A549 treated with AZD9567 at 1 μM for 4 hours (cell line): ENCODE results near the gene SPATS2. TPM values are rescaled to one million over a fixed set of nuclear protein-coding genes. Genes with fewer than 3 reads are reported as not detected.

Experiments used
- total RNA-seq: library from RNA; stranded (reverse); fragments of 200-300 nt; extraction: Qiagen RNA extraction; gene quantifications from 5 replicates; pipeline ENCODE4 v1.2.3, GENCODE V29; 2022; ENCODE audit not compliant: insufficient read depth

The SPATS2 gene
- 22.4 to 46.4 TPM (median 29.8 TPM) in 5 replicates for total RNA-seq

GRCh38 chr12:49367381-49368239, at the start of gene SPATS2:
SPATS2 (plus strand) TSS chr12:49367462; CDS start chr12:49461013, 93,551 bp downstream.

DNA sequence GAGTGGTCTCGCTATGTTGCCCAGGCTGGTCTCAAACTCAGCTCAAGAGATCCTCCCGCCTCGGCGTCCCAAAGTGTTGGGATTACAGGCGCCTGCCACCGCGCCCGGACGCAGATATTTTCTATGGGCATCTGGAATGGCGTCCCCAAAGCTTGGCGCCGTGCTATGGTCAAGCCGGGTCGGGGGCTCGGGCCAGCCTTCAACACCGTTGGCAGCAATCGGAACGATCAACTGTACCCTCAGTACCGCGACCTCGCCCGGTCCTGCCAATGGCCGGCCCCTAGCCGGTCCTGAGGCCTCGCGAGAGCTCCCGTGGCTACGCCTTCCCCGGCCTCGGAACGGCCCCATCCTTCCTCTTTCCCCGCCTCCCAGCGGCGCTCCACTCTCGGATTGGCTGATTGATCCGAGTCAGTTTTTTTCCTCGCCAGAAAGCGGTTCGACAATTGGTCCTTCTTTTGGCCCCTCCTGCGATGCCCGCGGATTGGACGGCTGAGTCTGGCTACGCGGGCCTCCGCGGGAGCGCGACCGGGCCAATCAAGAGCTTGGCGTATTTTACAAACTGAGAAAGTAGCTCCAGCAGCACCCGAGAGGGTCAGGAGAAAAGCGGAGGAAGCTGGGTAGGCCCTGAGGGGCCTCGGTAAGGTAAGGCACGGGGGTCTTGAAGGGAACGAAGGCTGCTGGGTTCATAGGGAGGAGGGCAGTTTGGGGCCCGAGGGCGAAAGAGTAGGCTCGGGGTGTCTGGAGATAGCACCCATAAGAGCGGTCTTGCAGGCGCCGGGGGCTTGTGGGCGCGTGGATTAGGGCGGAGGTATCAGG, 44.3 kb upstream of the SPATS2 start, which contains the start of gene TROAP:
Gene TROAP, plus strand, starts transcription at position 548 of the 816 bp plus-strand sequence. CDS start 354 bp downstream, outside the sequence.

GRCh38 chr12:49336645-49337584, 30.3 kb upstream of the SPATS2 start, which contains the start of gene C1QL4:
C1QL4 (minus strand) TSS chr12:49337188; CDS start chr12:49336477, 711 bp downstream.

DNA sequence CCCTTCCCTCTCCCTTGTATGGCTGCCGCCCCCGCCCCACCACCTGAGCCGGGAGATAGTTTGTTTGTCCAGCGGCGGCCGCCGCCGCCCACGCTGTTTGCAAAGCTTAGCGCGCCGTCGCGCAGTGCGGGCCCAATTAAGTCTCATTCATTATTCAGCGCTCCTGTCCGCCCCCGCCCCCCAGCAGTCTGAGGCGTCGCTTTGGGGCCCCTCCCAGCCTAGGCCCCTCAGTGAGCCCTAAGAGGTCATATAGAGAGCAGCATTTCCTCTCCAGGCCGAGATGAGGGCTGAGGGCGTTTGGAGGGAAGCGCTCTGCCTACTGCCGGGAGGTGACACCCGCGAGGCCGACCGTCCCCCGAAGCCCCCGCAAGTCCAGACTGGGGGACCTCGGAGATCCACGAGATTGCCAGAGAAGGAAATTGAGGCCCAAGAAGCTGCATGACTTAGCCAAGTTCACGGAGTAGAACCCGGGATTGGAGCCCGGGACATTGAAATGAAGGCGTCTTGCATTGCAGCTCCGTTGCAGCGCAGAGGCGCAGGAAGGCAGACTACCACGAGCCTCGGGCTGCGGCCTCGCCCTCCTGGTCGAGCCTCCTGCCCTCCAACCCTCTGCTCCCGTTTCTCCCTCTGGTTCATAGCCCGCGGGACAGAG, 20.5 kb upstream of the SPATS2 start, which contains the start of gene DNAJC22:
Gene DNAJC22, plus strand, starts transcription at position 230 of the 652 bp plus-strand sequence. CDS start 1,985 bp downstream, outside the sequence.

DNA sequence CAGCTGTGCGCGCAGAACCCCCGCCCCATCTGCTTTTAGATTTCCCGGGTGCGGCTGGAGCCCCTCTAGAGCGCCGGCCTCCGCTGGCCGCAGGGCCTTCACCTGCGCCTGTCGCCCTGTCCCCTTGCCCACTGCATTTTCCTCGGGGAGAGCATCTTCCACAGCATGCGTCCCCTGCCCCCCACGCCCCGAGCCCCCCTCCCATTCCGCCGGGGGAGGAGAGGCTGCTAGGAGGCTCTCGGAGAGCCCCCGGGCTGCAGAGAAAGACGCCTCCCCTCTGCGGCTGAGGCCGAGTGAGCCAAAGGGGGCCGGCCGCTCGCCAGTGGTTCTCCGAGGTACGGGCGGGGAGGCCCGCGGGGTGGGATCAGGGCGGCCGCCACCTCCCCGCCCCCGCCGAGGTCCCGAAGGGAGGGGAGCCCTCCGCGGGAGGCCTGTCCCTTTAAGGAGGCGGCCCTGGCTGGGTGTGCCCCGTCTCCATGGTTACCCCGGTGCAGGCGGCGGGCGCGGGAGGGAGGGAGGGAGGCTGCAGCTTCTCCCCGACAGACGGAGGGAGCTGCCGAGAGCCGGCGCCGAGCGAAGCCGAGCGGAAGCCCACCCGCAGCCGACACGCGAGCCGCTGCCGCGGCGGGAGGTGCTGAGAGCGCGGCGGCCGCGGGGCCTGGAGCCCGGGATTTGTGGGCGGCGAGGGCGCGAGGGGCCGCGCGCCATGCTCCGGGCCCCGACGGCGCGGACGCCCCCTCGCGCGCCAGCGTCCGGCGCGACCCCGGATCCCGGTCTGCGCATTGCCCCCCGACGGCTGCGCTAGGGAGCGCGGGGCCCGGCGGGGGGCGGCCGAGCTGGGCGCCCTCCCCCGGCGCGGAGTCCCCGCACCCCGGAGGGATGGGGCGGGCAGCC, 171.5 kb downstream of the SPATS2 start, which contains the start of gene KCNH3:
Gene KCNH3, plus strand, starts transcription at position 521 of the 894 bp plus-strand sequence. CDS start 387 bp downstream, outside the sequence.

GRCh38 chr12:49567611-49568441, 200.6 kb downstream of the SPATS2 start, which contains the start of gene MCRS1:
MCRS1 (minus strand) TSS chr12:49568142; CDS start chr12:49566731, 1,411 bp downstream.

Other genes with a start within 250 kb of the SPATS2 start
- gene TUBA1B, start 236.1 kb upstream of the SPATS2 start, total RNA-seq = 2,309 to 2,621 TPM (median 2,411 TPM) in 5 replicates
- 188 to 279 TPM (median 226 TPM) in 5 replicates for gene TUBA1A, start 178.4 kb upstream of the SPATS2 start, total RNA-seq
- gene TUBA1C, start 102.4 kb upstream of the SPATS2 start, total RNA-seq = 1,668 to 2,355 TPM (median 1,781 TPM) in 5 replicates
- 1.3 to 2.2 TPM (median 1.5 TPM) in 4 of 5 replicates, not detected in the other for gene PRPH, start 72.3 kb upstream of the SPATS2 start, total RNA-seq
- gene TROAP, start 44.2 kb upstream of the SPATS2 start, total RNA-seq = 82.9 to 107 TPM (median 88.6 TPM) in 5 replicates
- gene C1QL4, start 30.3 kb upstream of the SPATS2 start, total RNA-seq = 2.9 to 6.8 TPM (median 5.5 TPM) in 5 replicates
- 13.9 to 18.5 TPM (median 16.9 TPM) in 5 replicates for gene DNAJC22, start 20.6 kb upstream of the SPATS2 start, total RNA-seq
- gene KCNH3, start 171.6 kb downstream of the SPATS2 start, total RNA-seq = 0.83 to 2.7 TPM (median 2.3 TPM) in 5 replicates
- 56.3 to 70.2 TPM (median 64.4 TPM) in 5 replicates for gene MCRS1, start 200.7 kb downstream of the SPATS2 start, total RNA-seq
- 0.06 to 0.10 TPM (median 0.09 TPM) in 4 of 5 replicates, not detected in the other for gene FAM186B, start 238.2 kb downstream of the SPATS2 start, total RNA-seq